AG08395 (cell line): ENCODE data around the gene CPSF2.

Source experiments
- DNase-seq: peaks from one replicate; pipeline ENCODE4 v3.0.0; 2012; ENCODE audit warnings: mixed read lengths, low spot score

The CPSF2 gene

GRCh38 chr14:92121670-92122350, at the start of gene CPSF2, which contains the start of gene NDUFB1:
CPSF2 (plus strand) TSS chr14:92121969; CDS start chr14:92130985, 9,016 bp downstream.
NDUFB1 (minus strand) TSS chr14:92121706; CDS start chr14:92117637, 4,069 bp downstream.
- peak; percentile 93 for DNase-seq

DNA sequence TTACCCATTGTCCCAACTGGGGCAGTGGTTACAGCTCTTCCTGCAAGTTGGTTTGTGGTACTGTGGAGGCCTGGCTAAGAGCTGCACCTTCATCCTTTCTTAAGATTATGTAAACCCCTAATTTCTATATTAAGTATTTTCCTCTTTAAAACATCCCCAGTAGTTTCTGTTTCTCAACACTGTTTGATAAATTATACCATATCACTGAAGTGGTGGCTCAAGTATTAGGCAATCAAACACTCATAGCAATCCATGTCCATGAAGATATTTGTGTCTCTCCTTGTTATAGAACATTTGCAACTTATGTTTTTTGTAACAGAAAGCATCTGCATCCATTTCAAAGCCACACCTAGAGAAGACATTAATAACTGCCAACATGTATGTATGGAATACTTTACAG, 47.2 kb upstream of the CPSF2 start:
- DNase-seq, result no peak

DNA sequence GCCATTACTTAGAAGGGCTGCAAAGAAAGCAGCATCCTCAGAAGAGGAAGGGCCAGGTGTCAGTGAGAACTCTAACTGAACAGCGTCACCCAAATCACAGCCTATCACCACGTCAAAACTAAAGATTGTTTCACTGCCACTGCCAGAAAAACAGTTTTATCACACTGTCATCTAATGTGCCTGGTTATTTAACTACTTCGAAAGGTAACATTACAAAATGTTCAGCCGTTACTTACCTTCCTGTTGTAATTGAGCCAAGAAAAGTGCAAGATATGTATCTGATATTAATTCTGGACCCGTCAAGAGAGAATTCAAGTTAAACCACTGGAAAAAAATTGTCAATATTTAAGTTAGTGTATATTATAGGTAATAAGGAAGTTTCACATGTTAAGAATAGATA, 33.3 kb upstream of the CPSF2 start:
- DNase-seq, result no peak

GRCh38 chr14:92093320-92093719, 28.4 kb upstream of the CPSF2 start:
- no peak for DNase-seq

DNA sequence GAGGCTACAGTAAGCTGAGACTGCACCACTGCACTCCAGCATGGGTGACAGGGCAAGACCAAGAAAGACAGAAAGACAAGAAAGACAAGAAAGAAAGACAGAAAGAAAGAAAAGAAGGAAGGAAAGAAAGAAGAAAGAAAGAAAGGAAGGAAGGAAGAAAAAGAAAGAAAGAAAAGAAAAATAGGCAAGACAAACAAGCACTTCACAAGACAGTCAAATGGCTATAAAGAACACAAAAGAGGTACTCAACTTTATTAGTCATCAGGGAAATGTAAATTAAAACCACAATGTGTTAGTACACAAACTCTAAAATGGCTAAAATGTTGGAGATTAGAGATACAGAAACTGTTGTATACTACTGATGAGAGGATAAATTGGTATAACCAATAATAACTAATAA, 22.0 kb upstream of the CPSF2 start:
- no peak for DNase-seq

- no peak for DNase-seq
Measured at GRCh38 chr14:92103363-92103989, 18.3 kb upstream of the CPSF2 start.

- DNase-seq, result peak; percentile 39
Measured at GRCh38 chr14:92105073-92105892, 16.5 kb upstream of the CPSF2 start.

- DNase-seq, result peak; percentile 38
Measured at GRCh38 chr14:92105893-92106142, 16.0 kb upstream of the CPSF2 start.

DNA sequence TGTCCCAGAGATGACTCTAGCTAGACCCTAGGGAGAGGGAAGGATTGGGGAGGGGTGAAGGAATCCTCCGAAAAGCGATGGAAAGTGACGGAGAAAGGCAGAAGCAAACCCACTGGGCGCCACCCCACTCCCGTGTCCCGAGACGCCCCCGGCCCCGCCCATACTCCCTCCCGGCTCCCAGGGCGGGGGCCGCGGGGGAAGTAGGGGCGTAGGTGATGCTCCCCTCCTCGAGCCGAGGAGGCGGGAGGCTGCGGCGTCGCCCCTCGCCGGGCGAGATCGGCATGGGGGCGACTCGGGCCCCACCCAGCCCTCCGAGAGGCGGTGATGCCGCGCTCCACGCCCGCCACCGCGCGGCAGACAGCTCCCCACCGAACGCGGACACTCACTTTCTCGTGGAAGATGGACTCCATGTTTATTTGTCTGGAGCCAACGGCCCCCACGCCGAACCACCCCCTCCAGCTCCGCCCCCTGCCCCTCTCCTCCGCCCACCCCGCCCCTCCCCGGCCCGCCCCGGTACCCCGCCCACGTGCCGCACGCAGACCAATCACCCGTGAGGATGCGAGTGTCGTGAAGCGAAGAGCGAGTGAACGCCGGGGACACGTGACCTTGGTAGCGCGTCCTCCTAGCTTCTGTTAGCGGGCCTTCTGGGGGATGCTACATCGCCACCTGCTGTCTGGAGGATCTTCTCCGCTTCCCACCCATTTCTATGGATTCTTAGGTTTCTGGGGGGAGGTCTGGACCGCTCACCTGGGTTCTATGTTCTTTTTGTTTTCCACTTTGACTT, 15.4 kb upstream of the CPSF2 start, which contains the start of gene ATXN3:
ATXN3 (minus strand) TSS at position 440 of the 784 bp plus-strand sequence; CDS start at position 410, 30 bp downstream.
- peak; percentile 99 for DNase-seq

GRCh38 chr14:92108345-92109254, 13.2 kb upstream of the CPSF2 start:
- DNase-seq, result no peak

GRCh38 chr14:92109490-92109889, 12.3 kb upstream of the CPSF2 start:
- DNase-seq, result no peak

DNA sequence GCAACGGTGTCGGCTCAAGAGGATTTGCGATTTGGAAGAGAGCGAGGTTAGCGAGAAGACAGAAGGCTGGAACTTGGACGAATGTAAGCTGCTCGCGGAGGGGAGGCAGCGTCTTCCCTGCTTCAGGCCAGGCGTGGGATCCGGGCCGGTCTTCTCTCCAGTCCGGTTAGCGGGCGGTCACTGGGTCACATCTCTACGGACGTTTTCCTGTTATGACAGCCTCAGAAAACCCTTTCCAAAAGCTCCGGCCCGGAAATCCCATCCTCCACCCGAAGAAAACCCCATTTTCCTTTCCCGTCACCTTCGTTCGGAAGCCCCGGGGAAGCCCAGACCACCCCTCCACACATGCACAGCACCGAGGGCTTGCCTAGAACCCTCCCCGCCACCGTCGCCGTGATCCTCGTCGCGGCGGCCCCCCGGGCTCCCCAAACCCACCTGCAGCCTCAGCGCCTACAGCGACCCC, 531 bp upstream of the CPSF2 start:
- DNase-seq, result peak; percentile 55

GRCh38 chr14:92122351-92122677, 545 bp downstream of the CPSF2 start:
- DNase-seq, result peak; percentile 15

DNA sequence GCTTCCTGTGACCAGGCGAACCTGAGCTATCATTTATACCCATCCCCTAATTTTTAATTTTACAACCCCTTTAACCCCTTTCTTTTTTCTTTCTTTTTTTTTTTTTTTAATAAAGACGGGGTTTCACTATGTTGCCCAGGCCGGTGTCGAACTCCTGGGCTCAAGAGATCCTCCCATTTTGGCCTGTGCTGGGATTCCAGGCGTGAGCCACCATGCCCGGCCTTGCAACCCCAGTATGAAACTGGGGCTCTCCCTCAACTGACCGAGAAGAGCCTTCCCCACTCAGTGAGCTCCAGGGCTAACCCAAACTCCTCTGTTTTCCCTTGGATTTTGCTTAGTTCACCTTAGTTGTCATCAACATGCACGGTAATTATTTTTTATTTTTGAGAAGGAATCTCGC, 992 bp downstream of the CPSF2 start:
- DNase-seq, result peak; percentile 11

DNA sequence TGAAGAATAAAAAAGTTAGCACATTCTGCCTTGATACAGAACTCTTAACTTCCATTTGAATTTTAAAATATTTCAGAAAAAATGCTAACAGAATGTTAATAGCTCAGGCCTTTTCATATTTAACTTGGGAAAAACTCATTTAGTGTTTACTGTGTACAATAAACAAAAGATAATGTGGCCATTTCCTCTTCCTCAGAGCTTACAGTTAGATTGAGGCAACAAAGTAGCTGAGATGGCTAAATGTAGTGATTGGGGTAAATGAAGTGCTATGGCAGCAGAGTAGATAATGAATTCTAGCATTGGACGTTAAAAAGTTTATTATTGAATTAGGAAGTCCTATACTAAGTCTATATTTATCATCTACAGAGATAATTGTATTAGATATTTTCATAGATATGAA, 12.7 kb downstream of the CPSF2 start:
- no peak for DNase-seq

- peak; percentile 34 for DNase-seq
Measured at GRCh38 chr14:92135269-92135668, 13.5 kb downstream of the CPSF2 start.

GRCh38 chr14:92143309-92143708, 21.5 kb downstream of the CPSF2 start:
- DNase-seq, result no peak

DNA sequence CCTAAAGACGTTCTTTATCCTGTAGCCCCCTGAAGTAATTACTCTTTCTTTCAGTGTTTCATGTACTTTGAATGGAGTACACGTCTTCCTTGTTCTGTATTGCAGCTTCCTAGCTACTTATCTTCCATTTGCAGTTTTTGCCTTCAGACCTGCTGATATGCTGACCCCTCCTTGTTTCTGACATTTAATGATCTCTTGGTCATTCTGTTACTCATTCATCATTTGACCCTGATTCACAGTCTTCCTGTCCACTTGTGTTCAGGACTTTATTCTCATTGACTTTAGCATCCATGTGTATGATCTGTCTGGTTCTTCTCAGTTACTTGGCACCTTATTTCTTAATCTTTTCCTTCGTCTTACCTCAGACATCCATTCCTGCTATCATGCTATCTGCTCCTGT, 22.2 kb downstream of the CPSF2 start:
- no peak for DNase-seq

DNA sequence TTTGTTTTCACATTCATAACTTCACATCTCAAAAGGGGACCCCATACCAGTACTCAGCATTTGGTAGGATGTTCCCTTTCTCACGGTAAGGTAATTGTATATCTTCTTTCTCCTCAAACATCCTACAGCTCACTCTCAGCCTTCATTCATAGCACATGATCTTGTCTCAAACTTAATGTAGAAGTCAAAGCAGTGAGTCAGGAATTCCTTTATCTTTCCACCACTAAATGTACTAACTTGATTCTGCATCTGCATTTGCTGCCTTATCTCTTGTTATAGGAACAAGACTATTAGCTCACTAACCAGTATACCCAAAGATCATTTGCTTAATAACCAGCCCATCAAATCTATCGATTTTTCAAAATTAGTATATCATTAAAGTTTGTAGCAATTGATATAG, 22.9 kb downstream of the CPSF2 start:
- no peak for DNase-seq

GRCh38 chr14:92153581-92153980, 31.8 kb downstream of the CPSF2 start:
- no peak for DNase-seq

GRCh38 chr14:92154283-92154942, 32.6 kb downstream of the CPSF2 start:
- DNase-seq, result peak; percentile 15
